Retinal pigment epithelial cell (primary cell): ENCODE measurements around the gene NKX1-2.
A peak's percentile ranks its signal among the peaks of the same experiment; 100 is the strongest.

Experiments
- DNase-seq: peaks from one replicate; pipeline ENCODE4 v3.0.0-alpha.2; 2010; ENCODE audit warnings: low read depth
- H3K4me3 ChIP-seq: 2 replicates; pipeline ENCODE4 v1.5.1; 2011; ENCODE audit warnings: mild to moderate bottlenecking, low read length, control low read depth, moderate library complexity
- CTCF ChIP-seq: conservative IDR thresholded peaks from 2 replicates; pipeline ENCODE4 v1.5.1; 2011; ENCODE audit warnings: low read depth, low read length, control low read depth, inconsistent platforms

NKX1-2 gene

DNA sequence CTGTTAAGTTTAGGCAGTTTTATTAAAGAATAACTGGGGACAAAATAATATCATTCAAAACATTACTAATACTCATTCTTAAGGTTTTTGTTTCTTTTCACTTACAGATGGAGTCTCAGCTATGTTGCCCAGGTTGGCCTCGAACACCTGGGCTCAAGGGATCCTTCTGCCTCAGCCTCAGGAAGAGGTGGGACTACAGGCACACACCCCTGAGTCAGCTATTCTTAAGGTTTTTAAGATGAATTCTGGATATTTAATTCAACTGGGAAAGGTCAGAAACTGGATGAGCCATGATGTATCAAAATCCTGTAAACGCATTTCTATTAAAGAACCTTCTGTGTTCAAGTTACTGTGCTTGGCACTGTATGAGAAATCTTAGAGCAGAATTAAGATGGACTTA is 34.6 kb downstream of the NKX1-2 start:
- DNase-seq: no peak
- TF ChIP-seq CTCF: no peak
- H3K4me3 ChIP-seq: no peak overlapping the region

- no peak for TF ChIP-seq CTCF
- peak; percentile 70 for DNase-seq
- H3K4me3 ChIP-seq: no peak overlapping the region
These were observed 35.8 kb downstream of the NKX1-2 start for GRCh38 chr10:124414076-124414475.

DNA sequence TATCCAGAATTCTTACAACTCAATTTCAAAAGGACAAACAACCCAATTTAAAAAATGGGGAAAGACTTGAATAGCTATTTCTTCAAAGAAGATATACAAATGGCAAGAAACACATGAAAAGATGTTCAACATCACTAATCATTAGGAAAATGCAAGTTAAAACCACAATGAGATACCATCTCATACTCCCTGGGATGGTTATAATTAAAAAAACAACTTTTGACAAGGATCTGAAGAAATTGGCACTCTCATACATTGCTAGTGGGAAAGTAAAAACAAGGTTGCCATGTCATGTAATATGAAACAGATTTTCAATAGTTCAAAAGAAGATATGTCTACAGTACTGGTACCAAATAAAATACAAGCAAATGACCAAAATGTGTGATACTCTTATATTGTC is 40.1 kb downstream of the NKX1-2 start:
- no peak for DNase-seq
- H3K4me3 ChIP-seq: no peak overlapping the region
- TF ChIP-seq CTCF: no peak

DNA sequence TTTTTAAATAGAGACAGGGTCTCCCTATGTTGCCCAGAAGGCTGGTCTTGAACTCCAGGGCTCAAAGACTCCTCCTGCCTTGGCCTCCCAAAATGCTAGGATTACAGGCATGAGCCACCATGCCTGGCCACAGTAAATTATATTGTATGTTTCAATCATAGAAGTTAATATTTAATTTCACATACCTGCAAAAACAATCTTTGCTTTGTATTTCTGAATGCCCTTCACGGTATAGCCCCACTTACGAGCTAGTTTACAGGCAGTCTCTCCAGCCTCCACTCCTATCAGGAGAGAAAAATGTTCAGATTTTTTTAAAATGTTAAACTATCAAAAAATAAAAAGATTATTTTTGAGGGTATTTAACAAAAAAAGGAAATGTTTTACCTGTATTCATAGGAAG is 41.5 kb downstream of the NKX1-2 start:
- no peak for TF ChIP-seq CTCF
- no peak for DNase-seq
- no peak overlapping the region for H3K4me3 ChIP-seq

GRCh38 chr10:124407456-124407855 is 42.4 kb downstream of the NKX1-2 start:
- no peak for TF ChIP-seq CTCF
- DNase-seq: no peak
- H3K4me3 ChIP-seq: no peak overlapping the region

- peak; percentile 70 for DNase-seq
- no peak overlapping the region for H3K4me3 ChIP-seq
- TF ChIP-seq CTCF: peak; percentile 68
These were observed 46.3 kb downstream of the NKX1-2 start for GRCh38 chr10:124403548-124403947.

- no peak overlapping the region for H3K4me3 ChIP-seq
- no peak for DNase-seq
- TF ChIP-seq CTCF: no peak
These were observed 47.6 kb downstream of the NKX1-2 start for GRCh38 chr10:124402273-124402672.
